Ureter (tissue), 1 donor: ENCODE results near the gene IL16. TPM values are rescaled to one million over a fixed set of nuclear protein-coding genes. Genes with fewer than 3 reads are reported as not detected.
"Not testable (repeated sequence)": the region's sequence is repeated elsewhere in the genome, so short reads cannot be mapped to it uniquely, and the experiment has no call there.

Source experiments
- DNase-seq: peaks from one replicate; pipeline ENCODE4 v3.0.0-alpha.2; 2020; ENCODE audit warnings: low spot score
- total RNA-seq: library from RNA; stranded (reverse); gene quantifications from one replicate; pipeline ENCODE4 v1.2.4, GENCODE V29; 2023
- donor health status: DM: yes; HTN: yes; CAD: no.

Gene IL16
- total RNA-seq, 1 donor from 2014 or later, result 18.5 TPM

DNA sequence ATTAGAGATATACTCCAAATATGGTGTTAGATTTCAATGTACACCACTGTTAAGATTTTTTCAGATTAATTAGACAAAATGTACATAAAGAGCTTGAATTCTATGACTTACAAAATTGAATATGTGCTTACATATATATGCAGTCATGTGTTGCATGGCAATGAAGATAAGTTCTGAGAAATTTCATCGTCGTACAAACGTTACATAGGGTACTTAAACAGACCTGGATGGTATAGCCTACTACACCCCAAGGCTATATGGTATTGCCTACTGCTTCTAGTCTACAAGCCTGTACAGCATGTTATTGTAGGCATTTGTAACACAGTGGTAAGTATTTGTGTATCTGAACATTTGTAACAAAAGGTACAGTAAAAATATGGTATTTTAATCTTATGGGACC is 9.3 kb downstream of the IL16 start:
- no peak for DNase-seq

- not testable (repeated sequence) for DNase-seq
Observed at GRCh38 chr15:81207987-81208386, 11.3 kb downstream of the IL16 start.

- DNase-seq, result no peak
Observed at GRCh38 chr15:81209635-81210034, 13.0 kb downstream of the IL16 start.

GRCh38 chr15:81211376-81211775 is 14.7 kb downstream of the IL16 start:
- no peak for DNase-seq

DNA sequence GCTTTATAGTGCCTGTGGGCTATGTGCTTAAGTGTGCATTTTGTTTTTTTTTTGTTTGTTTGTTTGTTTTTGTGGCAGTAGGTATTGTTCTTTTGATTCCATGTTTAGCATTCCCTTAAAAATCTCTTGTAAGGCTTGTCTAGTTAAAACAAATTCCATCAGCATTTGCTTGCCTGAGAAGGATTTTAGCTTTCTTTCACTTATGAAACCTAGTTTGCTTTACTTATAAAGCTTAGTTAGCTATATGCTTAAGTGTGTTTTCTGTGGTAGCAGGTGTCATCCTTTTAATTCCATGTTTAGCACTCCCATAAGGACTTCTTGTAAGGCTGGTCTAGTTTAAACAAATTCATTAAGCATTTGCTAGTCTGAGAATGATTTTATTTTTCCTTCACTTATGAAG is 17.3 kb downstream of the IL16 start:
- no peak for DNase-seq

- DNase-seq, result no peak
Observed at GRCh38 chr15:81215531-81215930, 18.9 kb downstream of the IL16 start.

DNA sequence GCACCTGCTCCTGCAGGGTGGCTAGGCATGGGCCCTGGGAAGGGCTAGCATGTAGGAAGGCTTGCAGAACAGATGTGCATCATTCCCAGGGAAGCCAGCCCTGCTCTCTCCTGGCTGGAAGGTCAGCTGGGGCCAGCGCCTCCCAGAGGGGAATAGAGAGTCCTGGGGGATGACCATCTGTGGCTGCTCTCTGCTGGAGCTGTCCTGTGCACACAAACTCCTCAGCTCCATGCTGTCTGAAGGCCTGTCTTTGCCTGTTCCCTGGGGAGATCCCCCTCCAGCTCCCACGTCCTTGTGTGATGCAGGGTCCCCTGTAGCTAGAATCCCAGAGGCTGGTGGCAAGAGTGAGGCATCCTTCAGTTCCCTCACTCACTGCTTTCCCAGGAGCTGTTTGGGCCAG is 19.3 kb downstream of the IL16 start:
- no peak for DNase-seq

DNA sequence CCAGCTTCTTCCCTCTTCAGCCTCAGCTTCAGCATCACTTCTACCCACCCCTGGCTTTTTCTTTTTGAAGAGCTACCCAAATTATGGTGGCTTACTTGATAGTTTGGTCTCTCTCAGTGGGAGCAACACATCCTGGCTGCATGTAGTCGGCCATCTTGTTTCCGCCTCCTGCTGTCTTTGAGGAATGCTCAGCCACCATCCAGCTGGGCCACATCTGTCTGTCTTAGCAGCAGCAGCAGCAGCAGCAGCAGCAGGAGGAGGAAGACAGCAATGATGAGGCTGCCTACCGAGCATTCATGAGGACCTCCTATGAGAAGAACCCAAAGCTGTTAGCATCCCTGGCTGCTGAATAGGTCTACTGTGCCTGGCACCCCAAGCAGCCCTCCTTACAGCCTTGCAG is 19.7 kb downstream of the IL16 start:
- DNase-seq, result no peak

DNA sequence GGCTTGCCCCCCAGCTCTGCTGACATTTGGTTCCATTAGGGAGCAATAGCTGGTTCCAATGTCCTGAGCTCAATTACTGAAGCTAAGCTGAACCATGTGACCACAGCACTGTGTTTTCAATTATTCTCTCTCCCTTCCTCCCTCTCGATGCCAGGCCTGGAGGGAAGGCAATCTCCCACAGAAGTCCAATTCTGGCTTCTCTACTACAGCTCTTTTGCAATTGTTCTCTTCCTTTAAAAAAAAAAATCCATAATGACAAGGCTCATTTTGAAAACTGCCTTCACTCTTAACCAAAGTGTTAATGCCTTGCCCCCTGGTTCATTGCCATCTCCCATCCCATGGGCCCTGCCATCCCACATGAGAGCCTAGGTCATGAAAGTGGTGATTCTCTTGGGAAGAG is 24.8 kb downstream of the IL16 start:
- DNase-seq, result no peak

DNA sequence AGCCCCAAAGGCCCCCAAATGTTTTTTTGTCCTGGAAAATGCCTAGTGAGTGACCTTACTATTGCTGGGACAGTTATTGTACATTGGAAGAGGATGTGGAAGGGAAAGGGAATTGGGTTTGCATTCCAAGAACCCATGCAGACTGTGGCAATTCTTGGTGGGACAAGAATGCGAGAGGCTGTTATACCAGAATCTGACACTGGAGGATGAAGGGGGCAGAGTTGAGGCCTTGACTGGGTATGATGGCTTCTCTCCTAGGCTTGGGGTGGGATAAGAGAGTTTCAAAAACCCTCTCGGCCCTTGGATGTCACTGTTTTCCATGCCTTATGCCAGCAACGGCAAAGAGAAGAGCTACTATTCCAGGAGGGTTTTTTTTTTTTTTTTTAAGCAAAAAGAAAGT is 25.3 kb downstream of the IL16 start:
- no peak for DNase-seq

DNA sequence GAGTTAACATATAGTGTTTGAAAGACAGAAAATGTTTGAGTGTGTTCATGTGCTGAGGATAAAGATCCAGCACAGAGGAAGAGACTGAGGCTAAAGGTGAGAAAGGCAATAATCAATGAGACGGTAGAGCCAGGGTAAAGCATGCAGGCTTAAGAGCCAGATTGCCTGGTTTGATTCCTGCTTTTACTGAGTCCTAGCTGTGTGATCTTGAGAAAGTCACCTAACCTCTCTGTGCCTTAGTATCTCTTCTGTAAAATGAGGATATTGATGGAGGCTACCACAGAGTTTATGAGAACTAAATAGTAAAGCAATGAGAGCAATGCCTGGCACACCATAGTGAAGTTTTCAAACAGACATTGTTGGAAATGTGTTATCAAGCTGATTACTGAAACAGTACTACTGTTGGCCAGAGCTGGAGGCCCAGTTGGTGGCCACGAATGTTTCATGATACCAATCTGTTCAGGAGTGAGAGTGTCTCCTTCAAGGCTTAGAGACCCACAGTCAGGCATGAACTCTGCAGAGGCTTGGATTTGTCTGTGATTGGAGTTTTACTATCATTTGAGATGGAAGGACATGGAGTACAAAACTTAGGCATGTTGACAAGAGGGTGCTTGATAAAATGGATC is 26.8 kb downstream of the IL16 start:
- no peak for DNase-seq

DNA sequence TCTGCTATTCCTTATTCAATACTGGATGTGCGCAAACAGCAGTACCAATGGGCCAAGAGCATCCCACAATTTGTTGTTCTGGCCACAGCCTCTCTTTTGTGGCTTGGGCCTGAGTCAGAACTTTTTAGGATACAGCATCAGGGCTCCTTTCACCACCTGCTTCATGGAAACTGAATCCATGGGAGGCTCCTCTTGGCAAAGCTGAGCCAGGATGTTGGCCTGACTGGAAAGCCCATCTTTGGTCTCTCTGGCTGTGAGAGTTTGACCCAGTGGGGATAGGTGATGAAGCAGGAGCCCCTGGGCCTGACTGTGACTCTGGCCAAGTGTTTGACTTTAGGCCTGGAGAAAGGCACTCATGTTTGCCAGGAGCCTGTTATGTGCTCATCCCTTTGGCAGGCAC is 27.6 kb downstream of the IL16 start:
- DNase-seq, result no peak

- DNase-seq, result no peak
Observed at GRCh38 chr15:81225161-81225671, 28.5 kb downstream of the IL16 start.

DNA sequence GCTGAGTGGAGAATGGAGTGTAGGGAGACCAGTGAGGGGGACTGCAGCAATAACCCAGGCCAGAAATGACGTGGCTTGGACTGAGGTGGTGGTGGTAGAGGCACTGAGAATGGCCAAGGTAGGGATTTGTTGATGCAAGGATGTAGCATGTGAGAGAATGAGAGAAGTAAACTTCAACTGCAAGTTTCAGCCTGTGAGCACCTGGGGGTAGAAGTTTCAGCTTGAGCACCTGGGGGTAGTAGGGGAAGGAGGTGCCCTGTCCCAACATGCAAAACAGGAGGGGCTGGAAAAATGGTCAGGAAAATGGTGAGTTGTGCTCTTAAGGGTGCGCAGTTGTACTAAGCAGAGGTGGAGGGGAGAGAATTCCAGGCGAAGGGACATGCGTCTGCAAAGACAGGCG is 31.0 kb downstream of the IL16 start:
- no peak for DNase-seq

- DNase-seq, result no peak
Observed at GRCh38 chr15:81229586-81229985, 32.9 kb downstream of the IL16 start.

DNA sequence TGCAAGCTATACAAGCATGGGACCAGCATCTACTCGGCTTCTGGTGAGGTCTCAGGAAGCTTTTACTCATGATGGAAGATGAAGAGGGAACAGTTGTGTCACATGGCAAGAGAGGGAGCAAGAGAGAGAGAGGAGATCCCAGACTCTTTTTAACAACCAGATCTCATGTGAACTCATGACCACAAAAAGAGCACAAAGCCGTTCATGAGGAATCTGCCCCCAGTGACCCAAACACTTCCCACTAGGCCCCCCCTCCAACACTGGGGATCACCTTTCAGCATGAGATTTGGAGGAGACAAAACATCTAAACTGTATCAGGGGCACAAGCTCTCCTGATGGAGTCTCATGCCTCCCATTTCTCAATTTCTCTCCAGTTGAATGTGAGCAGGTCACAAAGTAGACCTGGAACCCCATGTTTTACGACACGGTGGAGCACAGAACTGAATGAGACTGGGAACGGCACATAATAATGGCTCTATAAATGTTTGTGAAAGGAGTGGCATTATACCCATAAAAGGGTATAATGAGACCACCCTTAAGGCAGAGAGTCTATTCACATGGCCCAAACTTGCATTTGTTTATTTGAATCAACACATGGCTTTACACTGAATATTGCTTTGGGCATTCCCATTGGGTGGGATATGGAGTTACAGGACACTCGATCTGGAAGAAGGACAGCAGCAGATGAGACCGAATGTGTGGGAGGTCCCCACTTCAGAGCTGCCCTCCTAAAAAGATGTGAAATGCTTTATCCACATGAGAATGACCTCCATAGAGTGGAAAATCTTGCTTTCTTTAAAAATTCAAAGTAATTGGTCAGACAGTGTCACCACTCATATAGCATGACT is 38.8 kb downstream of the IL16 start:
- DNase-seq, result no peak

GRCh38 chr15:81239190-81239589 is 42.5 kb downstream of the IL16 start:
- no peak for DNase-seq

- DNase-seq, result no peak
Observed at GRCh38 chr15:81242778-81243177, 46.1 kb downstream of the IL16 start.

DNA sequence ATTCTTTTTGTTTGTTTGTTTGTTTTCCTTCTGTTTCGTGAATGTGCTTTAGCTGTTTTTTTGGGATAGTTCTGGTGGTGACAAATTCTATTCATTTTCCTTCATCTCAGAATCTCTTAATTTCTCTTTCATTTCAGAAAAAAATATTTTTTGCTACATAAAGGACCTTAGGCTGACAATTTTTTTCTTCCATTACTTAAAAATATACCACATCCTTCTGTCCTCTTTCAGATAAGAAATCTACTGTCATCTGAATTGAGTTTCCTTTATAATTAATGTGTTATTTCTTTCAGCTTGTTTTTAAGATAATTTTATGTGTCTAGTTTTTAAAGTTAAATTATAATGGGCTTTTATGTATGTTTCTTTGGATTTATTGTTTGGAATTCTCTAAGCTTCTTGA is 47.6 kb downstream of the IL16 start:
- no peak for DNase-seq

DNA sequence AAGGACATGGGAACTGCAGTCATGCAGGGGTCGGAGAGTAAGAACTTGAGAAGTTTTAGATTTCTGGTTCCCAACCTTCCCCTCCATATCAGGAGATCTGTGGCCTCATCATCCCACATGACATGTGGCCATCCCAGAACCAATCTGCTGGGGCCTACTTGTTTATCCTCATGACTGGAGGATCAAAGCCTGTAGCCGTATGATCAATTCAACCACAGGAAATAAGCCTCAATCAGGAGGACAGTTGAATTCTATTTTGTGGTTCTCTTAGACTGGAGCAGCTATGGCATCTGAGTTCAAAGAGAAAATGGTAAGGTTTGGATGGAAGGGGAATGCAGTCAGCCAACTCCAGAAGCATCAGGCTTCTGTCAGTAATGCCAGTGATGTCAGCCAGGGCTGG is 57.2 kb downstream of the IL16 start:
- no peak for DNase-seq

GRCh38 chr15:81254277-81254915 is 57.7 kb downstream of the IL16 start:
- no peak for DNase-seq

- DNase-seq, result no peak
Observed at GRCh38 chr15:81254916-81255290, 58.2 kb downstream of the IL16 start.
